ENCODE data around the gene SOCS6. TPM values are rescaled to one million over a fixed set of nuclear protein-coding genes. Genes with fewer than 3 reads are reported as not detected.

SOCS6 gene
- total RNA-seq, 2 donors from 2014 or later, result 20.3 to 21.3 TPM

GRCh38 chr18:70331456-70332097 is 42.7 kb downstream of the SOCS6 start:
- DNase-seq (ENCODE audit: low spot score), result no peak
- no peaks in the 10 kb centered on the region for H3K36me3 ChIP-seq
- ATAC-seq (ENCODE audit: insufficient number of reproducible peaks, low FRiP score, low read depth), result no peak
- TF ChIP-seq CTCF (IDR thresholded peaks at IDR 0.05), result no peak
- peaks cover 10 to 33% of the 10 kb centered on the region in 2 donors for H3K4me1 ChIP-seq (ENCODE audit: control insufficient read depth in 1 of 2, low read depth in 2 of 2)
- no peaks in the 10 kb centered on the region for H3K27me3 ChIP-seq (replicated peaks; ENCODE audit: insufficient read depth)
- H3K27ac ChIP-seq, result no peak overlapping the region
- no peak overlapping the region for H3K4me3 ChIP-seq
- peaks cover 3% of the 10 kb centered on the region for H3K9me3 ChIP-seq

GRCh38 chr18:70332694-70333093 is 43.8 kb downstream of the SOCS6 start:
- H3K27ac ChIP-seq, result peak overlapping the region in 1 of 2 donors; percentile 74
- H3K27me3 ChIP-seq (replicated peaks; ENCODE audit: insufficient read depth), result no peaks in the 10 kb centered on the region
- ATAC-seq (ENCODE audit: insufficient number of reproducible peaks, low FRiP score, low read depth) (no peak), DNase-seq (ENCODE audit: low spot score) (no peak)
- peaks cover 3% of the 10 kb centered on the region for H3K9me3 ChIP-seq
- peaks cover 12 to 43% of the 10 kb centered on the region in 2 donors for H3K4me1 ChIP-seq (ENCODE audit: control insufficient read depth in 1 of 2, low read depth in 2 of 2)
- no peak for TF ChIP-seq CTCF (IDR thresholded peaks at IDR 0.05)
- H3K4me3 ChIP-seq, result no peak overlapping the region
- H3K36me3 ChIP-seq, result no peaks in the 10 kb centered on the region

DNA sequence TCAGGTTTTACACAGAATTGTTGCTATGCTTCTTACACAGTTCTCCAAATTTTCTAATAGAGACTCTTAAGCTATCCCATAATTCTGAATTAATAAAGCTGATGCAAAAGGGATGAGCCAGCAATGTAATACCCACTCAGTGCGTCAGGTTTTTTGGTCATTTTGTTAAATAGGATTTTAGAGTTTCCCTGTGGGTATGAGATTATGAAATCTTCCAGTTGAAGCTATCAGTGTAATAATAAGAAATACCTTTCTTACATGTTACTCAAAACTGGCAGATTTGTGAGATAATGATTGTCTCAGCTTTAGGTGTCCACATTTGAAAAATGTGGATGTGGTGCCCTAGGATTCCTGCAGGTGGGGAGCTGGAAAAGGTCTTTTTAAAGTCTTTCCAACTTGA is 44.5 kb downstream of the SOCS6 start:
- Histone ChIP-seq H3K9me3 (peaks cover 3% of the 10 kb centered on the region), H3K27me3 (replicated peaks; ENCODE audit: insufficient read depth) (no peaks in the 10 kb centered on the region), H3K36me3 (no peaks in the 10 kb centered on the region), H3K4me3 (no peak overlapping the region), H3K4me1 (ENCODE audit: control insufficient read depth in 1 of 2, low read depth in 2 of 2) (peaks cover 10 to 39% of the 10 kb centered on the region in 2 donors), H3K27ac (peak overlapping the region; percentile 6 to 74)
- ATAC-seq (ENCODE audit: insufficient number of reproducible peaks, low FRiP score, low read depth) (no peak), DNase-seq (ENCODE audit: low spot score) (no peak)
- no peak for TF ChIP-seq CTCF (IDR thresholded peaks at IDR 0.05)

GRCh38 chr18:70333757-70334156 is 44.9 kb downstream of the SOCS6 start:
- Histone ChIP-seq H3K9me3 (peaks cover 3% of the 10 kb centered on the region), H3K4me1 (ENCODE audit: control insufficient read depth in 1 of 2, low read depth in 2 of 2) (peaks cover 6 to 35% of the 10 kb centered on the region in 2 donors), H3K27ac (peak overlapping the region in 1 of 2 donors; percentile 74), H3K27me3 (replicated peaks; ENCODE audit: insufficient read depth) (no peaks in the 10 kb centered on the region), H3K4me3 (no peak overlapping the region), H3K36me3 (no peaks in the 10 kb centered on the region)
- ATAC-seq (ENCODE audit: insufficient number of reproducible peaks, low FRiP score, low read depth), result peak; percentile 96
- DNase-seq (ENCODE audit: low spot score), result peak; percentile 11
- TF ChIP-seq CTCF (IDR thresholded peaks at IDR 0.05), result no peak

DNA sequence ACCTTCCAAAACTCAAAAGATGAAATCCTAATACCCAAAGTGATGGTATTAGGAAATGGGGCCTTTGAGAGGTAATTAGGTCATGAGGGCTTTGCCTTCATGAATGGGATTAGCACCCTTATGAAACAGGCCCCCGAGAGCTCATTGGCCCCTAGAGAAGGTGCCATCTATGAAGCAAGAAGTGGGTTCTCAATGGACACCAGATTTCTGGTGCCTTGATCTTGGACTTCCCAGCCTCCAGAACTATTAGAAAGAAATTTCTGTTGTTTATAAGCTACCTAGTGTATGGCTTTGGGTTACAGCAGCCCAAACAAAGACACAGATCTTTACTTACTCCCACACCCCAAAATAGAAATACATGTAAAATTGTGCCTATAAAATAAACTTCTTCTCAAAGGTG is 45.4 kb downstream of the SOCS6 start:
- H3K4me1 ChIP-seq (ENCODE audit: control insufficient read depth in 1 of 2, low read depth in 2 of 2), result peaks cover 6 to 30% of the 10 kb centered on the region in 2 donors
- H3K27me3 ChIP-seq (replicated peaks; ENCODE audit: insufficient read depth), result no peaks in the 10 kb centered on the region
- H3K27ac ChIP-seq, result peak overlapping the region in 1 of 2 donors; percentile 74
- peaks cover 3% of the 10 kb centered on the region for H3K9me3 ChIP-seq
- no peak for DNase-seq (ENCODE audit: low spot score)
- TF ChIP-seq CTCF (IDR thresholded peaks at IDR 0.05), result no peak
- no peak overlapping the region for H3K4me3 ChIP-seq
- no peaks in the 10 kb centered on the region for H3K36me3 ChIP-seq
- ATAC-seq (ENCODE audit: insufficient number of reproducible peaks, low FRiP score, low read depth), result no peak
